Activated T-cell treated with anti-CD3 and anti-CD28 coated beads for 48 hours (primary cell): Measurements from ENCODE around the gene PANK2.

Source experiments
- DNase-seq: peaks from one replicate; pipeline ENCODE4 v3.0.0-alpha.2; 2020; ENCODE audit warnings: low read depth

PANK2 gene

DNA sequence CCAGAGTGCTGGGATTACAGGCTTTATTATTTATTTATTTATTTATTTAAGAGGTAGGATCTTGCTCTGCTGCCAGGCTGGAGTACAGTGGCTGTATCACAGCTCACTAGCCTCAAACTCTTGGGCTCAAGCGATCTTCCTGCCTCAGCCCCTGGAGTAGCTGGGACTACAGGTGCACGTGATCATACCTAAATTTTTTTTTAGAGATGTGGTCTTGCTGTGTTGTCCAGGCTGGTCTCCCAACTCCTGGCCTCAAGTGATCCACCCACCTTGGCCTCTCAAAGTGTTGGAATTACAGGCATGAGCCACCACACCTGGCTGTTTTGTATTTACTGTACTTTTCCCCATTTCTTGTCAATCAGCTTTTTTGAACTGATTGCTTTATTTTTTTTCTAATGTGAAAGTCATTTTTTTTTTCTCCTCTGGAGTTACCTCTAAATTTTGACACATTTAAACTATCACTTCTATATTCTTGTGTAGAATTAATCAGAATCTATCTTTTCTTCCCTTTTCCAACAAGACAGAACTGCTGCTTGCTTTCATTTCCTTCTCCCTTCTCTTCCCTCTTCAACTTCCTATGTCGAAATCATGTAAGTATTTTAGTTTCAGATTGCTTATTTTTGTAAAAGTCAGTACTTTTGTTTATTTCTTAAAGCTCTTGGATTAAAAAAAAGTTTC, 12.0 kb downstream of the PANK2 start:
- DNase-seq, result no peak

DNA sequence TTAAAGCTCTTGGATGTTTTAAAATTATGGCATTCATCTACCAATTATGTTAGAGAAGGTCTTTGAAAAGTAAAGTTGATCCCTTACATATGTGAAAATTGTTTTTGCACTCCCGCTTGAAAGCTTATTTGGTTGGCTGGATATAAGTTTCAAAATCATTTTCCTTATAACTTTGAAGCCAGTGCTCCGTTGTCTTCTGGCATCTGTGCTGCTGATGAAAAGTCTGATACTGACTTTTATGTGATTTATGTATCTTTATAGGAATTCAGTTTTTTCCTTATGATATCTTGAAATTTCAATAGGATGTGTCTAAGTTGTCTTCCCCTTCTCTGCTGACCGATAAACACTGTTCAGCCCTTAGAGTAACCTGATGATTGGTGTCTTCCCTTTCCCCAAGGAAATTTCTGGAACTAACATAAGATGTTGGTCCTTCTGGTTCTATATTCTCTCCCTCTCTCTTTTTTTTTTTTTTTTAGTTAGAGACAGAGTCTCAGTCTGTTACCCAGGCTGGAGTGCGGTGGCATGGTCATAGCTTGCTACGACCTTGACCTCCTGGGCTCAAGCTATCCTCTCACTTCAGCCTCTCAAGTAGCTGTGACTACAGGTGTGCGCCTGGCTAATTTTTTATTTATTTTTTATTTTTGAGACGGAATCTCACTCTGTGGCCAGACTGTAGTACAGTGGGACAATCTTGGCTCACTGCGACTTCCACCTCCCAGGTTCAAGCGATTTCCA, 12.7 kb downstream of the PANK2 start:
- DNase-seq, result no peak

DNA sequence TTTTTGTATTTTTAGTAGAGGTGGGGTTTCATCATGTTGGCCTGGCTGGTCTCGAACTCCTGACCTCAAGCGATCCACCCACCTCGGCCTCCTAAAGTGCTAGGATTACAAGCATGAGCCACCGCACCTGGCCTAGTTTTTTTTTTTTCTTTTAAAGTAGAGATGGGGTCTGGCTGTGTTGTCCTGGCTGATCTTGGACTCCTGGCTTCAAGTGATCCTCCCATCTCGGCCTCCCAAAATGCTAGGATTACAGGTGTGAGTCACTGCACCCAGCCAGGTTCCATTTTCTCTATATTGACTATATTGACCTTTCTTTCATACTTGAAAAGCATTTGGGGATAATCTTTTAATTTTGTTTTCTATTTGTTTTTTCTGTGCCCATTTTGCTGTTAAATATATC, 13.3 kb downstream of the PANK2 start:
- no peak for DNase-seq

- no peak for DNase-seq
These were observed 15.0 kb downstream of the PANK2 start for GRCh38 chr20:3904224-3904623.

DNA sequence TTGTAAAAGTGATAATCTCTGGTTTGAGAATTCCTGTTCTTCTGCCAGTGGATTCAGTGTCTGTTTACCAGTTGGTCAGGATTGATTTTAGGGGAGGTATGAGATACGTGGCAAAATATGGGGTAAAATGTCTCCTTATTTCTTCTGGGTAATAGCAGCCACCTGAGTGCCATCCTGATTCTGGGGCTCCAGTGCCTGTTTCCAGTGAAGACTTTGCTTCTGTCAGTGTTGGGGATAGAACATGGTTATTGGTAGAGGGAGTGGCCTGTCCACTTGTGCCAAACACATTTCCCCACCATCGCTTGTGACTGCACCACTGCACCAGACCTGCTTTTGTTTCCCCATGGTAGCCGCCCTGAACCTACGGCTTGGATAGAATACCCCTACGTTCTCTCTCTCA, 15.7 kb downstream of the PANK2 start:
- DNase-seq, result no peak

- DNase-seq, result peak; percentile 31
These were observed 17.8 kb downstream of the PANK2 start for GRCh38 chr20:3906744-3907721.

DNA sequence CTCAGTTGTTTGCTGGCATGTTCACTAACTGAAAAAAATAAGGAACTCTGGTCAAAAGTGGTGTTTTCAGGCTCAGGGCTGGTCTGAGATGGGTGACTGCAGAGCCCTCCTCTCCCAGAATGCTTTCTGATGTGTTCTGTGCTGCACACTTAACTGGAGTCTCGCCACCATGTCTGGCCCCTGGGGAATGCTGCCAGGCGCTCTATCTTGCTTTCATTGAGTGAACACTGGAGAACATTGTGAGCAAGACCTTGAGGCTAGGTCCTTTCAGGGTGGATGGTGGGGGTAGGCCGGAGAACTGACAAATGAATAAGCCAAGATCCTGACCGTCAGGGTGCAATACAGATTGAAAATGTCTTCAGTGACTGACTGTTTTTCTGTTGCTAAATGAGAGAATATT, 19.5 kb downstream of the PANK2 start:
- DNase-seq, result no peak

GRCh38 chr20:3909952-3910366, 20.8 kb downstream of the PANK2 start:
- DNase-seq, result no peak

- DNase-seq, result no peak
These were observed 21.7 kb downstream of the PANK2 start for GRCh38 chr20:3910853-3911252.

DNA sequence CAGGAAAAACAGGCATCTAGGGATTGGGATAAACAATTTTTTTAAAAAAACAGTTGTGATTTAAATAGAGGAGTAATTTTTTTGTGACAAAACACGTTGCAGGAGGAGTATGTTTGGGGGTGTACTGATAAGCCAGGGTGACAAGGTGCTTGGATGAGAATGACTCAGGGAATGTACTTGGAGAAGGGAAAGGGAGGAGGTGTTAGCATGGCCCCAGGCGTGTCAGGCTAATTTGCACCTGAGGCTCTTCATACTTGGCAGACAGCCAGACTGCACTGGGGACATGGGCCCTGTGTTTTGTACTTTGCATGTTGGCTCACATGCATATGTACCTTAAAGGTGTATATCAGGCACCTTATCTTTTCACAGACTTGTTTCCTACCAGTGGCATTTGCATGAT, 22.8 kb downstream of the PANK2 start:
- no peak for DNase-seq

DNA sequence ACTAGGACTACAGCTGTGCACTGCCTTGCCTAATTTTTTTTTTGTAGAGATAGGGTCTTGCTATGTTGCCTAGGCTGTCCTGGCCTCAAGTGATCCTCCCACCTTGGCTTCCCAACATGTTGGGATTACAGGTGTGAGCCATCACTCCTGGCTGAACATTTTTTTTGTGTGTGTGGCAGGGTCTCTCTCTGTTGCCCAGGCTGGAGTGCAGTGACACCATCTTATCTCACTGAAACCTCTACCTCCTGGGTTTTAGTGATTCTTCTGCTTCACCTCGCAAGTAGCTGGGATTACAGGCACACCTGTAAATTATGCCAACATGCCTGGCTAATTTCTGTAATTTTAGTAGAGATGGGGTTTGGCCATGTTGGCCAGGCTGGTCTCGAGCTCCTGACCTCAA, 25.3 kb downstream of the PANK2 start:
- no peak for DNase-seq

DNA sequence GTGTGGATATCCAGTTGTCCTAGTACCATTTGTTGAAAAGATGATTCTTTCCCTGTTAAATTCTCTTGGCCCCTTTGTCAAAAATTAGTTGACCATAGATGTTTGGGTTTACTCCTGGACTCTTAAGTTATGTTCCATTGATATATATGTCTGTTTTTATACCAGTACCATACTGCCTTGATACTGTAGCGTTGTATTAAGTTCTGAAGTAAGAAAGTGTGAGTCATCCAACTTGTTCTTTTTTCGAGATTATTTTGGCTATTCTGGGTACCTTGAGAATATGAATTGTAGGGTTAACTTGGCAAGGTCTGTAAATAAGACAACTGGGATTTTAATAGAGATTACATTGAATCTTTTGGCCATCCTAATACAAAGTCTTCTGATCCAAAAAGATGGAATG, 26.5 kb downstream of the PANK2 start:
- no peak for DNase-seq

- no peak for DNase-seq
These were observed 27.2 kb downstream of the PANK2 start for GRCh38 chr20:3916364-3916763.

GRCh38 chr20:3919352-3919751, 30.2 kb downstream of the PANK2 start:
- DNase-seq, result no peak

GRCh38 chr20:3922223-3922982, 33.2 kb downstream of the PANK2 start:
- DNase-seq, result no peak

DNA sequence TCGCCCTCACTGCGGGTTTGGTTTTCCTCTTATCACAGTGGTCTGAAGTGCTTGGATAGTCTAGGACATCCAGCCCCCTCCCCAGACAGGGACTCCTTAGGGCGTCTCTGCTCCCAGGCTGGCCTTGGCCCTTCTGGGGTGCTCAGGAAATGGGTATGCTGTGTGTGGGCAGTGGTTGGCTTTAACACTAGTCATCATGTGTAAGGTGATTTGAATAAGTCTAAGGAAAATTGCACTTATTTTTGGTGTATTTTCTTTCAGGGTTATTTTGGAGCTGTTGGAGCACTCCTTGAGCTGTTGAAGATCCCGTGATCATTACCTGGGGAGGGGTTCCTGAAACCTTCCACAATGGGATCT, 33.8 kb downstream of the PANK2 start:
- DNase-seq, result no peak

DNA sequence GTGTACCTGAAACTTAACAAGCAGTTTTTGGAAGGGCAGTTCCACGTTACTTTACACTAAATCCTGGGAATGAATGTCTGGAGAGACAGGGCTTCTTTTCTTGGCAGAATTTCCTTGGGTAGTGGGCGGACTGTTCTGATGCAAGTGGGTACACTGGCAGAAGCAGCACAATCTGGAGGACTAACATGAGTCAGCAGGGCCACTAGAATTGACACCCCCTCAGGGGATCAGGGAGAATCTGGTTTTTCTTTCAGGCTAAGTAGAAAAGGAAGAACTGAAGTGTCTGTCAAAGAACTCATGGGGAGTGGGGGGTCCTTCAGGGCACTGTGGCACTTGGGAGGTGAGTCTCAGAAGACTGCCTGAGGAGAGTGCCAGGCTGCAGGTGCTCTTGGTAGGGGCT, 34.6 kb downstream of the PANK2 start:
- DNase-seq, result no peak

DNA sequence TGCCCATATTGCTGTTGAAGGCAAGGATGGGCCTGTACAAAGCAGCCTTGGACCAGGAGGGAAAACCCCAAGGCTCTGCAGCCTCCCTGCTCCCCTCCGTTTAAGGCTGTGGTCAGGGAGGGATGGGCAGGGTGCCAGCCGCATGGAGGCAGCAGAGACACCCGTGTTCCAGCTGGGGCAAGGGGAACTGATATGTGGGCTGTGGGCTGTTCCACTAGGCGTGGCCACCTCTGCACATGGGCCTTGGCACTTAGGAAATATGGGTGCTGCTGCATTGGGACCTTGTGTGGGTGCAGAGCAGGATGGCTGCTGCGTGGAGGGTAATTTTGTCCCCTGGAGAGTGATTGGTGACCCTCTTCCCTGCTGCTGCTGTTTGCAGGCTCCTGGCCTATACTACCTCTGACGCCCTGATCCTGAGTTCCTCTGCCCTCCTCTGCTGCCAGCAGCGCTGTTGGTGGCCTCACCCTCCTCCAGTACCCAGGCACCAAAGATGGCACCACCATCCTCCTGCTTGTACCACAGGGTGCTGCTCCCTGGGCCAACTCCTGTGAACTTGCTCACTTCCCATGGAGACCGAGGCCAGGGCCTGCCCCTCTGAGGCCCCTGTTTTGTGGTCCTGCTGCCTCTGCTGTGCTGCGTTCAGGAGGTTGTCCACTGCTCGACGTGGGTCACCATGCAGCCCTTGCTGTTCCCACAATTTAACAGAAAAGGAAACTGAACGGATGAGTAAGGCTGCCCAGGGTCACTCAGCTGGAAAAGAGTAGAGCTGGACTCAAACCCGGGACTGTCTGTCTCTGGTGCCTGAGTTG, 35.3 kb downstream of the PANK2 start:
- no peak for DNase-seq

DNA sequence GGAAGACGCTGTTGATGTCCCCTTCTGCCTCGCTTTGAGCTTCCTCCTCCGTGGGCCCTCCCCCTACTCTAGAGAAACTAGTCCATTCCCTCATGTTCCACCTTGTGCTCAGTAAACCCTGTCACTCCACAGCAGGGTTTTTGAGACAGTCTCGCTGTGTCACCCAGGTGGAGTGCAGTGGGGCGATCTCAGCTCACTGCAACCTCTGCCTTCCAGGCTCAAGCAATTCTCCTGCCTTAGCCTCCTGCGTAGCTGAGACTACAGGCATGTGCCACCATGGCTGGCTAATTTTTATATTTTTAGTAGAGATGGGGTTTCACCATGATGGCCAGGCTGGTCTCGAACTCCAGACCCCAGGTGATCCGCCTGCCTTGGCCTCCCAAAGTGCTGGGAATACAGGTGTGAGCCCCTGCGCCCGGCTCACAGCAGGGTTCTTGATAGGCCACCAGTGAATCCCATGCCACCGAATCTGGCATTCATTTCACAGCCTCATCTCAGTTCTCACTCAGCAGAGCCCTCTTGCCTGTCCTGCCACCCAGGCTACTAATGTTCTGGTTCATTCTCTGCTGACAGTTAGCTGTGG, 36.0 kb downstream of the PANK2 start:
- DNase-seq, result no peak

DNA sequence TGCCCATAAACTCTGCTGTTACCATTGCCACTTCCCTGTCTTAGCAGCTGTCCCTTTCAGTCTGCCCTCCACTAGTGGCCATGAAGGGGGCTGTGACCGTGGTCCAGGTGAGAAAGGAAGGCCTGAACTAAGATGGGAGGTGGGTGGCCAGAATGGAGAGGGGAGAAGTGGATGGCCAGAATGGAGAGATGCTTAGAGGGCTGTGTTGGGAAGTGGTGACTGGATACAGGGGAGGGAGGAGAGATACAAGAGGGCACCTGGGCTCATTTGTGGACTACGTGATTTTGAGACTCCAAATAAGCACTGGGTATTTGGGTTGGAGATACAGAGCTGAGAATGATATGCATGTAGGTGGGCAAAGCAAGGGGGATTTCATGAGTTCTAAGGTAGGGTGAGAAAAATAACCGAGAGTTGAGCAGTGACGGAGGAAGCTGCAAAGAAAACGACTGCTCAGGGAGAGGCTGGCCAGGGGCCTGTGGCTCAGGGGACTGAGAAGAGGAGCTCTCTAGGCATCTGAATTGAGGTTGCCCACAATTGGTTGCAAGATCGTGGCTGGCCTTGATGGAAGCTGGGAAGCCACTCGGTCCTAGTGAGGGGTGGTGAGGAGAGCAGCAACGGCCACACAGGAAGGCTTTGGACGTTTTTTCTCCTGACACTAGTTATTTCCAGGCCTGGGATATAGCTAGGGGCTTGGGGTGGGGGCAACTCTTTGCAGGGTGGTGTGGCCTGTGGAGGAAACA, 36.9 kb downstream of the PANK2 start:
- no peak for DNase-seq
